Fibroblast of peridontal ligament (primary cell): ENCODE data around the gene AHRR.
A peak's percentile ranks its signal among the peaks of the same experiment; 100 is the strongest.
"Not testable (repeated sequence)": the region's sequence is repeated elsewhere in the genome, so short reads cannot be mapped to it uniquely, and the experiment has no call there.

ENCODE experiments used
- DNase-seq: peaks from one replicate; pipeline ENCODE4 v3.0.0-alpha.2; 2010; ENCODE audit errors: extremely low read depth

The AHRR gene

GRCh38 chr5:367358-368130, 46.0 kb downstream of the AHRR start:
- DNase-seq = no peak

- DNase-seq = peak; percentile 94
Observed at GRCh38 chr5:368183-369084, 46.9 kb downstream of the AHRR start.

- no peak for DNase-seq
Observed at GRCh38 chr5:369151-369868, 47.8 kb downstream of the AHRR start.

GRCh38 chr5:369869-370236, 48.3 kb downstream of the AHRR start:
- not testable (repeated sequence) for DNase-seq

- no peak for DNase-seq
Observed at GRCh38 chr5:370311-370958, 48.9 kb downstream of the AHRR start.

GRCh38 chr5:370959-371810, 49.7 kb downstream of the AHRR start:
- DNase-seq = no peak

GRCh38 chr5:371811-372555, 50.5 kb downstream of the AHRR start:
- no peak for DNase-seq

GRCh38 chr5:372556-372995, 51.1 kb downstream of the AHRR start:
- DNase-seq = no peak

- no peak for DNase-seq
Observed at GRCh38 chr5:372996-373709, 51.6 kb downstream of the AHRR start.

GRCh38 chr5:373710-374602, 52.4 kb downstream of the AHRR start:
- peak; percentile 52 for DNase-seq

GRCh38 chr5:374631-375335, 53.3 kb downstream of the AHRR start:
- no peak for DNase-seq

- no peak for DNase-seq
Observed at GRCh38 chr5:375336-375920, 53.9 kb downstream of the AHRR start.

- DNase-seq = no peak
Observed at GRCh38 chr5:375921-376798, 54.6 kb downstream of the AHRR start.

GRCh38 chr5:376799-377325, 55.3 kb downstream of the AHRR start:
- no peak for DNase-seq

- no peak for DNase-seq
Observed at GRCh38 chr5:377326-377981, 55.9 kb downstream of the AHRR start.
